GM12875 (cell line): ENCODE results near the gene GPNMB.

Experiments used
- H3K4me3 ChIP-seq: one replicate; pipeline ENCODE4 v1.5.1; 2011; ENCODE audit warnings: low read depth, low read length, control low read depth
- TF ChIP-seq, protein P1 (sequence below): IDR thresholded peaks from 2 replicates; pipeline ENCODE4 v1.5.1; 2011; ENCODE audit warnings: low read depth, mild to moderate bottlenecking, control low read depth, inconsistent platforms, low read length, moderate library complexity, borderline replicate concordance; ENCODE audit not compliant: insufficient read depth

Gene GPNMB

DNA sequence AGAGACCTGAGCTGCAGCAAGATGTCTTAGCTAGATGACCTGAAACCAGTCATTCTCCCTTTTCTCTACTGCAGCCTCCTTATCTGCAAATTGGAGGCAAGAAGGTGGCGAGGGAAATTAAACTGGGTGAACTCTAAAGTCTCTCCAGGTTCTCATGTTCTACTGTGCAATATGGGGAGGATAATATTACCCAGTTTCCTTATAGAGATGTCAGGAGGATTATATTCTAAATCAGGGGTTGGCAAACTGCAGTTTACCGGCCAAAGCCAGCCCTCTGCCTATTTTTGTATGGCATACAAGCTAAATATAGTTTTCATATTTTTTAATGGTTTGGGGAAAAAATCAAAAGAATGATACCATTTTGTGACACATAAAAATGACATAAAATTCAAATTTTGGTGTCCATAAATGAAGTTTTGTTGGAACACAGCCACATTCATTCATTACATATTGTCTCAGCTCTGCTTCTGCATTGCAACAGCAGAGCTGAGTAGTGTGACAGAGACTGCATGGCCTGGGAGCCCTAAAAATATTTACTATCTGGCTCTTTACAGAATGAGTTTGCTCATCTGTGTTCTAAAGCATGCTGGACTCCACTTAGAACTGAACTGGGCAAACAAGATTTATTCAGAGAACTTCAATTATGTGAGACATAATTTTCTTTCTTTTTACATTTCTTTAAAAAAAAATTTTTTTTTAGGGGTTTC lies 33.4 kb downstream of the GPNMB start:
- TF ChIP-seq, protein P1, sequence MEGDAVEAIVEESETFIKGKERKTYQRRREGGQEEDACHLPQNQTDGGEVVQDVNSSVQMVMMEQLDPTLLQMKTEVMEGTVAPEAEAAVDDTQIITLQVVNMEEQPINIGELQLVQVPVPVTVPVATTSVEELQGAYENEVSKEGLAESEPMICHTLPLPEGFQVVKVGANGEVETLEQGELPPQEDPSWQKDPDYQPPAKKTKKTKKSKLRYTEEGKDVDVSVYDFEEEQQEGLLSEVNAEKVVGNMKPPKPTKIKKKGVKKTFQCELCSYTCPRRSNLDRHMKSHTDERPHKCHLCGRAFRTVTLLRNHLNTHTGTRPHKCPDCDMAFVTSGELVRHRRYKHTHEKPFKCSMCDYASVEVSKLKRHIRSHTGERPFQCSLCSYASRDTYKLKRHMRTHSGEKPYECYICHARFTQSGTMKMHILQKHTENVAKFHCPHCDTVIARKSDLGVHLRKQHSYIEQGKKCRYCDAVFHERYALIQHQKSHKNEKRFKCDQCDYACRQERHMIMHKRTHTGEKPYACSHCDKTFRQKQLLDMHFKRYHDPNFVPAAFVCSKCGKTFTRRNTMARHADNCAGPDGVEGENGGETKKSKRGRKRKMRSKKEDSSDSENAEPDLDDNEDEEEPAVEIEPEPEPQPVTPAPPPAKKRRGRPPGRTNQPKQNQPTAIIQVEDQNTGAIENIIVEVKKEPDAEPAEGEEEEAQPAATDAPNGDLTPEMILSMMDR = no peak
- no peak overlapping the region for H3K4me3 ChIP-seq

DNA sequence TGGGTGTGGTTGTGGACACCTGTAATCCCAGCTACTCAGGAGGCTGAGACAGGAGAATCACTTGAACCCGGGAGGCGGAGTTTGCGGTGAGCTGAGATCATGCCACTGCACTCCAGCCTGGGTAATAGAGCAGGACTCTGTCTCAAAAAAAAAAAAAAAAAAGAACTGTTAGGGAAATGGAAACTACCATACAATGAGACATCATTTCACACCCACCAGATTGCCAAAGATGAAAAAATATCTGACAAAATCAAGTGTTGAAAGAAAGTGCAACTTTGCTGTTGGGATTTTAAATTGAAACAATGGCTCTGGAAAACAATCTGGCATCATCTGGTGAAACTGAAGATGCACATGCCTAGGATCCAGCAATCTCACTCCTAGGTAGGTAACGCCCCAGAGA lies 36.5 kb downstream of the GPNMB start:
- TF ChIP-seq, protein P1 = no peak
- no peak overlapping the region for H3K4me3 ChIP-seq

DNA sequence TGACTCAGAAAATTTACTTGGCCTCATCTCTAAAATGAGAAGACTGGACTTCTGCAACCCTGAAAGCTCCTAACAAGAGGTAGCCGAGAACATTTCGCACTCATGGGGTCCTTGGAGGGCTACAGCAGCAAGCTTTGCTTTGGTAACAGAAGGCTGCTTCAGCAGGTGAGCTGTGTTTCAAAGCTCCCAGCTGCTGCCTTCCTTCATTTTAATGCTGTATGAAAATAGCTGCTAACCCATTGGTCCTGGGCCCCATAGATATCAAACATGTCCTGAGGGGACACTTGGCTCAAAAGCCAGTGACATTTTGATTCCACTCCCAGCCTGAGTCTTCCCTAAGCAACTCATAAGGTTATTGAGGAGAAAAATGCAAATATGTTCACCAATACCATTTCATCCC lies 38.3 kb downstream of the GPNMB start:
- TF ChIP-seq, protein P1 = no peak
- no peak overlapping the region for H3K4me3 ChIP-seq

DNA sequence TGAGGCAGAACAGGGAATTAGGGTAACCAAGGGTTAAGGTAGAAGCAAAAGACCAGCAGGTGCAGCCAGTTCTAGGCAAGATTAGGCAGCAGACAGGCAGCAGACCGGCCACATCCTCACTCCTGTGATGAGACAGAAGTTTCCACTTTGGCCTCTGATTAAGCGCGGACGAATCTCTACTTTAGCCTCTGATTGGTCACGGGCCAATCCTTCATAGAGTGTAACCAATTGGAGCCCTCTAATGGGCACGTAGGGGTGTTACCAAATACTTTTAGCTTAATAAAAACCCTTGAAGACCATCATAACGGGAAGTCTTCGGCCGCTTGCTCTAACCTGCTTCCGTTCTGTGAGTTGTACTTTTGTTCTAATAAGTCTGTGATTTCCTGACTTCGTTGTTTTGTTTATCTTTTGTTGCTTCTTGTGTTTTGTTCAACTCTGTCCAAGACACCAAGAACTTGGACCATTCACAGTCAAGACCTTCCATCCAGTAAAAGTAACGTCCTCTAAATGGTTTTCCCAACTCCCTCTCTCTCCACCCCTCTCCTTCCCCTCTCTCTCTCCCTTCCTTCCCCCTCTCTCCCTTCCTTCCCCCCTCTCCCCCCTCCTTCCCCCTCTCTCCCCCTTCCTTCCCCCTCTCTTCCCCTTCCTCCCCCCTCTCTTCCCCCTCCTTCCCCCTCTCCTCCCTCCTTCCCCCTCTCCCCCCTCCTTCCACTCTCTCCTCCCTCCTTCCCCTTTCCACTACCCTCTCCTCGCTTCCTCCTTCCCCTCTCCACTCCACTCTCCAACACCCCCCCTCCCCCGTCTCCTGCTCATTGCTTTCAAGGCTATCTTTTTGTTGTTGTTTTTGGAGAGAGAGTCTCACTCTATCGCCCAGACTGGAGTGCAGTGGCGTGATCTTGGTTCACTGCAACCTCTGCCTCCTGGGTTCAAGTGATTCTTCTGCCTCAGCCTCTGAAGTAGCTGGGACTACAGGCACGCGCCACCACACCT lies 39.4 kb downstream of the GPNMB start:
- TF ChIP-seq, protein P1 = no peak
- no peak overlapping the region for H3K4me3 ChIP-seq

DNA sequence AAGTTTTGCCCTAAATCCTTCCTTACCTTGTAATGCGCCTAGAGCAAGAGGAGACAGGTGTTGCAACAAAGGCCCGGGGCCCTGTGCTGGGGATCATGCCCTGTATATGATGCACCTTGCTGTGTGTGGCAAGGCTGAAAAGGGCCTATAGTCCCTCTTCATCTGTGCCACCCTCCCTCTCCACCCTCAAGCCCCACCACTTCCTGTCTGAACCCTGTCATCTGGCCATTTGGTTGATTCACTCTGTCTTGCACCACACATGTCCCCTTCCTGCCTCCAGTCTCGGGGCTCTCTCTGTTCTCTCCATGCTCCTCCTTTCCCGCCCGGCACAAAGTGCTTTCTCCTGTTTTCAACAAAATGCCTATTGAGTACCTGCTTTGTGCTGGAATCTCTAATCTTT lies 41.0 kb downstream of the GPNMB start:
- H3K4me3 ChIP-seq = no peak overlapping the region
- TF ChIP-seq, protein P1 = no peak

DNA sequence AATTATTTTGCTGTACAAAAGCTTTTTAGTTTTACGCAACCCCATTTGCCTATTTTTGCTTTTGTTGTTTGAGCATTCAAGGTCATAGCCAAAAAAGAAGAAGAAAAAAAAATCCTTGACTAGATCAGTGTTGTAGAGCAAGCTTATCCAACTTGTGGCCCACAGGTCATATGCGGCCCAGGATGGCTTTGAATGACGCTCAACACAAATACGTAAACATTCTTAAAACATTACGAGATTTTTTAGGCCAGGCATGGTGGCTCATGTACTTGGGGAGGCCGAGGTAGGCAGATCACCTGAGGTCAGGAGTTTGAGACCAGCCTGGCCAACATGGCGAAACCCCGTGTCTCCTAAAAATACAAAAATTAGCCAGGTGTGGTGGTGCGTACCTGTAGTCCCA lies 44.4 kb downstream of the GPNMB start:
- H3K4me3 ChIP-seq = no peak overlapping the region
- TF ChIP-seq, protein P1 = no peak

DNA sequence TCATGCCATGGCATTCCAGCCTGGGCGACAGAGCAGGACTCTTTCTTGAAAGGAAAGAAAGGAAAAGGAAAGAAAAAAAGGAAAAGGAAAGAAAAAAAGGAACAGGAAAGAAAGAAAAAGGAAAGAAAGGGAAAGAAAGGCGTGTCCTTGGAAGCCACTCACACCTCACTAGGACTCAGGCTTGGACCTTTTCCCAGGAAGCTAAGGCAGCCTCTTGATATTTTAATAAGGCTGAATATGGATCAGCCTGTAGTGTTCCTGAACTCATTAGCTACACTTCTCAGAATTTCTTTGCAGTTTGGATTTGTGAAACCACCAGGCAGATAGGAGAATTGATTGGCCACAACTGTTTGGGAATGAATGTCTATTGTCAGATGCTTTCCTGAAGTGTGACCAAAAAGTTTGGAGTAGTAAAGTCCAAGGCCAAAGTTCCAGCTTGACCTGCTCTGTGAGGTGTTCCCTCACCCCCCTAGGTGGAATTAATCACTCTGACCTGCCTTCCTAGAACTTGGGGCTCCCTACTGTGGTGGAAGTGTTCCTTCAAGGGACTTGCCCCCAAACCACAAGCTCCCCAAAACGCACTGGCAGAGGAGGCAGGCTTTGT lies 45.5 kb downstream of the GPNMB start:
- no peak overlapping the region for H3K4me3 ChIP-seq
- TF ChIP-seq, protein P1 = no peak
